ENCODE data around the gene DISC1.

DNA sequence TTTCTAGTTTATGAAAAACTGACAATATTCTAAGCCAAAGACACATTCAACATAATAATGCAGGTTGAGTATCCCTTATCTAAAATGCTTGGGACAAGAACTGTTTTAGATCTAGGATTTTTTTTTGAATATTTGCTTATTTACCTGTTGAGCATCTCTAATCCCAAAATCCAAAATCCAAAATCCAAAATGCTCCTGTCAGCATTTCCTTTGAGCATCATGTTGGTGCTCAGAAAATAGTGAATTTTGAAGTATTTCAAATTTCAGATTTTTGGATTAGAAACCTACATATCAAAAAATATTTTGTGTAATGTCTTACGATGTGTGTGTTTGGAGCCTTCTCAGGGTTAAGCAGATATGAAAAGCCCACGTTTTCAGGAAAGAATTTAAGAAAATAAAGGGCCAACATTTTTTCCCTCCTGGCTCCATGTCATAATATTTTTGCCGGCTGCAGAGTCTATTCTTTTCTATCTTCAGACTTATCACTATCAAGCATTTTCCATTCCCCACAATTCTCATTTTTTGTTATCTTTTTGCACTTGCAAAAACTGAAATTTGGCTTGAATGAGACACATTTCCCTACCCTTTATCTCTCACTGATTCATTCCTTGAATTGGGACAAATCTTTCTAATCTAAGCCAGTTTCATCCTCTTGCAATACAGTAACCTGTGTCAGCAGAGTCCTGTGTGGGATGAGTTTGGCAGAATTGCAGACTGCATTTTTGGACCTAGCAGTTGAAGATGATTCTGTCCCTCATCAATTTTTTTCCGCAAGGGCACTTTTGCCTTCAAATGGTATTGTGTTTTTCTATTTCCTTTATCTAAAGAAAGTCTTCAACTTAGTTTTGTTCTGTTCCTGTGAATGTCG, 233.9 kb downstream of the DISC1 start:
- TF ChIP-seq, protein P1, sequence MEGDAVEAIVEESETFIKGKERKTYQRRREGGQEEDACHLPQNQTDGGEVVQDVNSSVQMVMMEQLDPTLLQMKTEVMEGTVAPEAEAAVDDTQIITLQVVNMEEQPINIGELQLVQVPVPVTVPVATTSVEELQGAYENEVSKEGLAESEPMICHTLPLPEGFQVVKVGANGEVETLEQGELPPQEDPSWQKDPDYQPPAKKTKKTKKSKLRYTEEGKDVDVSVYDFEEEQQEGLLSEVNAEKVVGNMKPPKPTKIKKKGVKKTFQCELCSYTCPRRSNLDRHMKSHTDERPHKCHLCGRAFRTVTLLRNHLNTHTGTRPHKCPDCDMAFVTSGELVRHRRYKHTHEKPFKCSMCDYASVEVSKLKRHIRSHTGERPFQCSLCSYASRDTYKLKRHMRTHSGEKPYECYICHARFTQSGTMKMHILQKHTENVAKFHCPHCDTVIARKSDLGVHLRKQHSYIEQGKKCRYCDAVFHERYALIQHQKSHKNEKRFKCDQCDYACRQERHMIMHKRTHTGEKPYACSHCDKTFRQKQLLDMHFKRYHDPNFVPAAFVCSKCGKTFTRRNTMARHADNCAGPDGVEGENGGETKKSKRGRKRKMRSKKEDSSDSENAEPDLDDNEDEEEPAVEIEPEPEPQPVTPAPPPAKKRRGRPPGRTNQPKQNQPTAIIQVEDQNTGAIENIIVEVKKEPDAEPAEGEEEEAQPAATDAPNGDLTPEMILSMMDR (conservative IDR thresholded peaks at IDR 0.05): no peak
- no peak for TF ChIP-seq ZFX (IDR thresholded peaks at IDR 0.05)
